OCI-M1 (cell line): ENCODE results near the gene PFKFB3.
"Not testable (repeated sequence)": the region's sequence is repeated elsewhere in the genome, so short reads cannot be mapped to it uniquely, and the experiment has no call there.

ENCODE experiments used
- DNase-seq: peaks from one replicate; lab custom pipeline; 2025; lab: John Stamatoyannopoulos, UW

Gene PFKFB3

DNA sequence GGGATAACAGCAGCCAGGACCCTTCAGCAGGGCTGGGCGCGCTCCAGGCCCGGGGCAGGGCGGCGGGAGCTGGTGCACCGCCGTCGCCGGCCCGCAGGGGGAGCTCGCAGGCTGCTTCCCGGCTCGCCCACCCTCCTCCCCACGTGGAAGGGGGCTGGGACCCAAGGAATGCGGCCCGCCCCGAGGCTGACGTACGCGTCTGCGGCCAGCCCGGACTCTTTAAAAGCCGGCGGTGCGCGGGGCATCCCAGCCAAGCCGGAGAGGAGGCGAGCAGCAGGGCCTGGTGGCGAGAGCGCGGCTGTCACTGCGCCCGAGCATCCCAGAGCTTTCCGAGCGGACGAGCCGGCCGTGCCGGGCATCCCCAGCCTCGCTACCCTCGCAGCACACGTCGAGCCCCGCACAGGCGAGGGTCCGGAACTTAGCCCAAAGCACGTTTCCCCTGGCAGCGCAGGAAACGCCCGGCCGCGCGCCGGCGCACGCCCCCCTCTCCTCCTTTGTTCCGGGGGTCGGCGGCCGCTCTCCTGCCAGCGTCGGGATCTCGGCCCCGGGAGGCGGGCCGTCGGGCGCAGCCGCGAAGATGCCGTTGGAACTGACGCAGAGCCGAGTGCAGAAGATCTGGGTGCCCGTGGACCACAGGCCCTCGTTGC, at the start of gene PFKFB3:
PFKFB3 (plus strand) TSS at position 249 of the 647 bp plus-strand sequence; CDS start at position 578, 329 bp downstream.
- DNase-seq = peak; percentile 96

DNA sequence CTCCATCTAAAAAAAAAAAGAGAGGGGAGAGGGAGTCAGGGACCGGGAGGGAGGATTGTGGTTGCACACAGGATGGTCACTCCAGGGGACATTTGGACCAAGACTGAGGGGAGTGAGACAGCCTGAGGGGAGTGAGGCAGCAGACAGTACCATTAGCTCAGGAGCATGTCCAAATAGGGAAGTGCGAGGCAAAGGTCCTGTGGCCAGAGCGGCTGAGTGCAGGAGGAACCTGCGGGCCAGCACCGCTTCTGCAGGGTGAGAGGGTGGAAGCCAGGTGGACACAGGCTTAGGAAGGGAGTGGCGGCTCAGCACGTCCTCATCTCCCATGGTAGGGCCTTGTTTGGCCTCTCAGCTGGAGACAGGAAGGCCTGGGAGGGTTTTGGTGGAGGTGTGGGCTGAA, 48.9 kb upstream of the PFKFB3 start:
- DNase-seq = no peak

DNA sequence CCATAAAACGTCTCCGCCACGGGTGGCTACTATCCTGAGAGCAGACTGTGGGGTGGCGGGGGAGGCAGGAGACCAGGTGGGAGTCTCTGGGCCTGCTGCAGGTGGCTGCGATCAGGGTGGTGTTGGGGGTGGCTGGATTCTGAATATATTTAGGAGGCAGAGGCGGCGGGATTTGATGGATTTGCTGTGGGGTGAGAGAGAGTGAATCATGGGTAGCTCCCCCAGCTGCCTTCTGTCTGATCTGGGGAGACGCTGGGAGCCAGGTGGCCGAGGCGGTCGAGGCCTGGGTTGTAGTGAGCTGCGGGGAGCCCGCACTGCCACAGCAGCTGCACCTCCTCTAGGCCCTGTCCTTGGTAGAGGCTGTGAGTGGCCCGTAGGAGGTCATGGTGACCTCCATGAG, 48.2 kb upstream of the PFKFB3 start:
- no peak for DNase-seq

DNA sequence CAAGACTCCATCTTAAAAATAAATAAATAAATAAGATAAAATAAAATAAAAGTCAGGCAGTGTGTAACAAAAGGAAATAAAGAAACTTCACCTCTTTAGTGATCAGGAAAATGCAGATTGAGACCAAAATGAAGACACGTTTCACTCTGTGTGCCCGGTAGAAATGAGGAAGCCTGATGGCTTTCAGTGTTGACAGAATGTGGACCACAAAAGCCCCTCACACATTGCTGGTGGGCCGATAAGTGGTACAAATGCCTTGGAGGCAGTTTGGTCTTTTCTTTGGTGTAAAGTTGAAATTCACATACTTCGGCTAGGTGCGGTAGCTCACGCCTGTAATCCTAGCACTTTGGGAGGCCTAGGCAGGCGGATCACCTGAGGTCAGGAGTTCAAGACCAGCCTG, 44.5 kb upstream of the PFKFB3 start:
- DNase-seq = no peak

GRCh38 chr10:6161921-6162320, 40.8 kb upstream of the PFKFB3 start:
- no peak for DNase-seq

GRCh38 chr10:6162589-6163356, 40.0 kb upstream of the PFKFB3 start:
- peak; percentile 60 for DNase-seq

DNA sequence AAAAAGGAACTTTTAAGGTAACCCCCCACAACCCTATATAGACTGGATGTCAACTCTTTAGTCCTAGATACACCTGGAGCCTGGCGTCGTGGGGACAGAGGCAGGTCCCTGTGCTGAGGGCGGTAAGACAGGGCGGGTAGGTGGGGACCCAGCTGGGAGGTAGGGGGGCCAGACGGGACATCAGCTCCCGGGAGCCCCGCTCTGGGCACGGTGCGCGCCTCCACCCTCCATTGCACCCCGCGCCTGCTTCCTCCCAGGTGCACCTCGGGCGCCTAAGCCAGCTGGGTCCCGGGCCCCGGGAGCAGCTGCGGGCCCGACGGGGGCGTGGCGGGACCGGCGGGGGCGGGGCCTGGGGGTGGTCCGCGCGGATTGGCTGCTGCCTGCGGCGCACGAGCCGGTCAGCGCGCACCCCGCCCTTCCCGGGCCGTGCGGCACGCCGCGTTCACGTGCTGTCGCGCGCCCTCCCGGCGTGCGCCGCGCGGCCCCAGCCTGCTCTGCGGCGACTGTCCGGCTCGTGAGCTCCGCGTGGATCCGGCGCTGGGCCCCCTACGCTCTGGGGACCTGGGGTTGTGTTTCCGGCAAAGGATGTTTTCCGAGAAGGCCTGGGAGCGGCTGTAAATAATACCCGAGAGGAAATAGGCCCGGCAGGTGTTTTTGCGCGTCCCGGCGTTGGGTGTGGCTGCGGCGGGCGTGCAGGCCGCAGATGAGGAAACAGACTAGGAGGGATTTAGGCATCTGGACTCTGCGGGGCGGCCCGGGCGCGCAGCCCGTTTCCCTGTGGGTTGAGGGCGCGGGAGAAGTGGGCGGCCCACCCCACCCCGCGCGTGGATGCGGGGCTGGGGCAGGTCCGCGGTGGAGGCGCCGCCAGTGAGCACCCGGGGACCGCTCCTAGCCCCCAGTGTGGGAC, 39.1 kb upstream of the PFKFB3 start:
- DNase-seq = peak; percentile 97

GRCh38 chr10:6164271-6165095, 38.2 kb upstream of the PFKFB3 start:
- DNase-seq = peak; percentile 87

DNA sequence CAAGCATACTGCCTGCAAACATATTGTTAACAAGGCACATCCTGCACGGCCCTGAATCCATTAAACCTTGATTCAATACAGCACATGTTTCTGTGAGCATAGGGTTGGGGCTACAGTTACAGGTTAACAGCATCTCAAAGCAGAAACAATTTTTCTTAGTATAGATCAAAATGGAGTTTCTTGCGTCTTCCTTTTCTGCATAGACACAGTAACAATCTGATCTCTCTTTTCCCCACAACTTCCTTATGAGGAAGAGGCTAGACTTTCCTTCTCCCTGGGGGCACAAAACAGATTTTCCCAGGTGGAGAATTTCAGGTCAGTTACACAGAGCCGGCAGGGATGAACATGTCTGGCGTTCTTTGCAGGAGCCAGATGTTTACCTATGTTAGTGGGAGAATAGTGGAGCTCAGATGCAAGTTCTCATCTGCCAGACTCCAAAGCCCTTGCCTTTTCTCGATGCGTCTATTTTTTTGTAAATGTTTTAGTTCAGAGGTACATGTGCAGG, 37.5 kb upstream of the PFKFB3 start:
- DNase-seq = no peak

DNA sequence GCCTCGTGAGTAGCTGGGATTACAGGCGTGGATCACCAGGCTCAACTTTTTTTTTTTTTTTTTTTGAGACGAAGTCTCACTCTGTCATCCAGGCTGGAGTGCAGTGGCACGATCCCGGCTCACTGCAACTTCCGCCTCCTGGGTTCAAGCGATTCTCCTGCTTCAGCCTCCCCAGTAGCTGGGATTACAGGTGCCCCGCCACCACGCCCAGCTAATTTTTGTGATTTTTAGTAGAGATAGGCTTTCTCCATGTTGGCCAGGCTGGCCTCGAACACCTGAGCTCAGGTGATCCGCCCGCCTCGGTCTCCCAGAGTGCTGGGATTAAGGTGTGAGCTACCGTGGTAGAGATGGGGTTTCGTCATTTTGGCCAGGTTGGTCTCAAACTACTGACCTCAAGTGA, 36.8 kb upstream of the PFKFB3 start:
- DNase-seq = not testable (repeated sequence)

DNA sequence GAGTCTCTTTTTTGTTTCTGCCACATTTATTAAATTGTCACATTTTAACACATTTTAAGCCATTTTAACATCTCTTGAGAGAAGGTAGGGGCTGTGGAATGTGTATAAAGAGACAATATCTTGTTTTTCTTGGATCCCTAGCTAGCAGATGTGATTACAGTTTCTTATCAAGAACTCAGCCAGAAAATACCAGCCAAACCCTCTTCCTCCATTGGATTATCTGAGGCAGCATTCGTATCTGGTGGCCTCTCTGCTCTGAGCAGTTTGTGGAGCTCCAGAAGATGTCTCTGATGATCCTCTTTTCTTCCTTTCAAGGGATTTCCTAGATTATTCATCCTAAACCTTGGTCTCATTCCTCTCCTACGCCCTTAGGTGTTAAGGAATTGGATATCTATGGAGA, 35.3 kb upstream of the PFKFB3 start:
- DNase-seq = peak; percentile 38

DNA sequence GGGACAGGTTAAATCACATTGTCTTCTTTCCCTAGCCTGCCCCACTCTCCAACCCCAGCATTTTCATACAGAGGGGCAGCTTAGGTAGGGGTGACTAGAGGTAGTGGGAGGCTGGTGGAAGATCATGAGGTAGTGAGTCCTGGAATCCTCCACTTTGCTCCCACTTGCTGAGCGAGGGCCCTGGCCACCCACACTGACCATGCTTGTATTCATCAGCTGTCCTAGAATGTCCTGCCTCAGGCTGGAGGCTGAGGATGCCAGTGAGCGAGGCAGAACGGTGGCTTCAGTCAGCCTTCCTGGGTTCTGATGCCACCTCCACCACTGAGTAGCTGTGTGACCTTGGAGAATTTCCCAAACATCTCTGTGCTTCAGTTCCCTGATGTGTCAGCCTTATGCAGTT, 34.6 kb upstream of the PFKFB3 start:
- DNase-seq = no peak

- DNase-seq = no peak
These were observed 32.1 kb upstream of the PFKFB3 start for GRCh38 chr10:6170638-6171037.

GRCh38 chr10:6171881-6172695, 30.6 kb upstream of the PFKFB3 start:
- DNase-seq = no peak

GRCh38 chr10:6173203-6173602, 29.5 kb upstream of the PFKFB3 start:
- DNase-seq = peak; percentile 41

DNA sequence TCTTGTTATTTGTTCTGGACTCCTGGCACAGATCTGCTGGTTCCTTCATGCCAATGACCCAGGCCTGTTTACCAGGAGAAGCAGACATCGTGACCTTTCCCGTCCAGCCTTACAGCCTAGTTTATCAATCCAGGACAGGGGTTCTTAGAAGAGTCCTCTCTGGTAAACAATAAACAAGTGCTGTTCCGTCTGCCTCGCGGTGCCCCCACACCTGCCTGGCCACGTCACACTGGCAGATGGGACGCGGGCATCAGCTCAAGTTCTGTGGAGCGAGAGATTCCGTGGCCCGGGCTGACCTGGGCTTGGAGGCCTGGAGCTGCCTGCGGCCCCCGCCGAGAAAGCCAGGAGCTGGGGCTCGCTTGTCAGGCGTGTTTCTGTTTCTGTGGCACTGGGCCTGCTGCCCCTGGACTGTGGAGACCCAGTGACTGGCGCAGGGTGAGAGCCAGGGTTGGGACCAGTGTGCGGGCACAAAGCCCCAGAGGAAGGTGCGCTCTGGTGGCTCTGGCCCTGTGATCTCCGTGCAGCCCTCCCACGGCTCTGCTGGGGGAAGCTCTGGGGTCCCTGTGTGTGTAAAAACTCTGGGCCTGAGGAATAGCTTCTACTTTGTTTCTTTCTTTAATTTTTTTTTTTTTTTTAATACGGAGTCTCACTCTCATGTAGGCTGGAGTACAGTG, 28.4 kb upstream of the PFKFB3 start:
- no peak for DNase-seq

GRCh38 chr10:6175329-6176055, 27.2 kb upstream of the PFKFB3 start:
- DNase-seq = no peak

- DNase-seq = peak; percentile 24
These were observed 26.0 kb upstream of the PFKFB3 start for GRCh38 chr10:6176691-6177231.

DNA sequence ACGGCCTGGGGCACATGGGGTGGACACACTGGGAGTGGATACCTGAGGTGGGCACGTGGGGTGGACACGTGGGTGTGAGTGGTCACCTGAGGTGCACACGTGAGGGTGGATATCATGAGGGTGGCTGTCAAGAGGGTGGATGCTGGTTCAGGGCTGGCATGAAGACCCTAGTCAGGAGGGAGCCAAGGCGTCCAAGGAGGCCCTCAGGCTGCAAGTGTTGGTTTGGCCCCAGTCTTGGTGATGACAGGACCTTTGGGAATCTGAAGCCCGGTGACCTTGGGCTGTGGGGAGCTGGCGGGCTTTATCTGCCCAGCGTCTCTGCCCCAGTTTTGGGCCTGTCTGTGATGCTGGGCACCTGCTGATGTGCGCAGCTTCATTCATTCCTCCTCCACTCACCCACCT, 24.9 kb upstream of the PFKFB3 start:
- no peak for DNase-seq
